ENCODE results near the gene NR5A1. TPM values are rescaled to one million over a fixed set of nuclear protein-coding genes. Genes with fewer than 3 reads are reported as not detected.

The NR5A1 gene
- total and polyA plus RNA-seq, 2 donors, result not detected

- Histone ChIP-seq H3K4me1 (ENCODE audit: insufficient read depth) (no peaks in the 10 kb centered on the region), H3K27ac (ENCODE audit: low read depth) (no peak overlapping the region), H3K36me3 (ENCODE audit: insufficient read depth) (no peaks in the 10 kb centered on the region), H3K4me3 (ENCODE audit: low read depth, low read length) (no peak overlapping the region)
- no peak for DNase-seq (ENCODE audit: extremely low spot score)
- whole genome bisulfite sequencing, result 84% methylated on average over 3 of the region's 3 CpGs
Observed at GRCh38 chr9:124527781-124528180, 20.6 kb upstream of the NR5A1 start.

- H3K4me3 ChIP-seq (ENCODE audit: low read depth, low read length), result no peak overlapping the region
- H3K4me1 ChIP-seq (ENCODE audit: insufficient read depth), result no peaks in the 10 kb centered on the region
- DNase-seq (ENCODE audit: extremely low spot score), result no peak
- no peaks in the 10 kb centered on the region for H3K36me3 ChIP-seq (ENCODE audit: insufficient read depth)
- WGBS, result 84% methylated on average over 2 of the region's 2 CpGs
- no peak overlapping the region for H3K27ac ChIP-seq (ENCODE audit: low read depth)
Observed at GRCh38 chr9:124526174-124526573, 19.0 kb upstream of the NR5A1 start.

- WGBS, result 77% methylated on average over 7 of the region's 7 CpGs
- Histone ChIP-seq H3K27ac (ENCODE audit: low read depth) (no peak overlapping the region), H3K36me3 (ENCODE audit: insufficient read depth) (no peaks in the 10 kb centered on the region), H3K4me3 (ENCODE audit: low read depth, low read length) (no peak overlapping the region), H3K4me1 (ENCODE audit: insufficient read depth) (no peaks in the 10 kb centered on the region)
- DNase-seq (ENCODE audit: extremely low spot score), result no peak
Observed at GRCh38 chr9:124522121-124523098, 15.2 kb upstream of the NR5A1 start.

GRCh38 chr9:124521142-124521541, 13.9 kb upstream of the NR5A1 start:
- H3K4me1 ChIP-seq (ENCODE audit: insufficient read depth), result no peaks in the 10 kb centered on the region
- no peaks in the 10 kb centered on the region for H3K36me3 ChIP-seq (ENCODE audit: insufficient read depth)
- no peak for DNase-seq (ENCODE audit: extremely low spot score)
- WGBS, result 95% methylated on average over 3 of the region's 3 CpGs
- H3K27ac ChIP-seq (ENCODE audit: low read depth), result no peak overlapping the region
- no peak overlapping the region for H3K4me3 ChIP-seq (ENCODE audit: low read depth, low read length)

- Histone ChIP-seq H3K27ac (ENCODE audit: low read depth) (no peak overlapping the region), H3K4me3 (ENCODE audit: low read depth, low read length) (no peak overlapping the region), H3K36me3 (ENCODE audit: insufficient read depth) (no peaks in the 10 kb centered on the region), H3K4me1 (ENCODE audit: insufficient read depth) (no peaks in the 10 kb centered on the region)
- DNase-seq (ENCODE audit: extremely low spot score), result no peak
- WGBS, result 82% methylated on average over 7 of the region's 7 CpGs
Observed at GRCh38 chr9:124520206-124520596, 13.0 kb upstream of the NR5A1 start.

- no peak for DNase-seq (ENCODE audit: extremely low spot score)
- no peaks in the 10 kb centered on the region for H3K4me1 ChIP-seq (ENCODE audit: insufficient read depth)
- WGBS, result 92% methylated on average over 7 of the region's 7 CpGs
- H3K4me3 ChIP-seq (ENCODE audit: low read depth, low read length), result no peak overlapping the region
- H3K27ac ChIP-seq (ENCODE audit: low read depth), result no peak overlapping the region
- H3K36me3 ChIP-seq (ENCODE audit: insufficient read depth), result no peaks in the 10 kb centered on the region
Observed at GRCh38 chr9:124518116-124518515, 10.9 kb upstream of the NR5A1 start.

- Histone ChIP-seq H3K4me3 (ENCODE audit: low read depth, low read length) (no peak overlapping the region), H3K4me1 (ENCODE audit: insufficient read depth) (no peaks in the 10 kb centered on the region), H3K27ac (ENCODE audit: low read depth) (no peak overlapping the region), H3K36me3 (ENCODE audit: insufficient read depth) (no peaks in the 10 kb centered on the region)
- DNase-seq (ENCODE audit: extremely low spot score), result no peak
- WGBS, result 74% methylated on average over 5 of the region's 5 CpGs
Observed at GRCh38 chr9:124517600-124517999, 10.4 kb upstream of the NR5A1 start.

GRCh38 chr9:124514874-124515273, 7.7 kb upstream of the NR5A1 start:
- no peak for DNase-seq (ENCODE audit: extremely low spot score)
- Histone ChIP-seq H3K36me3 (ENCODE audit: insufficient read depth) (no peaks in the 10 kb centered on the region), H3K27ac (ENCODE audit: low read depth) (no peak overlapping the region), H3K4me1 (ENCODE audit: insufficient read depth) (no peaks in the 10 kb centered on the region), H3K4me3 (ENCODE audit: low read depth, low read length) (no peak overlapping the region)
- 70% methylated on average over 5 of the region's 5 CpGs for WGBS

GRCh38 chr9:124514125-124514524, 6.9 kb upstream of the NR5A1 start:
- WGBS, result 77% methylated on average over 4 of the region's 4 CpGs
- no peaks in the 10 kb centered on the region for H3K36me3 ChIP-seq (ENCODE audit: insufficient read depth)
- no peak for DNase-seq (ENCODE audit: extremely low spot score)
- no peak overlapping the region for H3K27ac ChIP-seq (ENCODE audit: low read depth)
- no peak overlapping the region for H3K4me3 ChIP-seq (ENCODE audit: low read depth, low read length)
- no peaks in the 10 kb centered on the region for H3K4me1 ChIP-seq (ENCODE audit: insufficient read depth)

- WGBS, result 61% methylated on average over 5 of the region's 5 CpGs
- Histone ChIP-seq H3K36me3 (ENCODE audit: insufficient read depth) (no peaks in the 10 kb centered on the region), H3K4me3 (ENCODE audit: low read depth, low read length) (no peak overlapping the region), H3K4me1 (ENCODE audit: insufficient read depth) (no peaks in the 10 kb centered on the region), H3K27ac (ENCODE audit: low read depth) (no peak overlapping the region)
- no peak for DNase-seq (ENCODE audit: extremely low spot score)
Observed at GRCh38 chr9:124513376-124513994, 6.3 kb upstream of the NR5A1 start.

- Histone ChIP-seq H3K4me3 (ENCODE audit: low read depth, low read length) (no peak overlapping the region), H3K4me1 (ENCODE audit: insufficient read depth) (no peaks in the 10 kb centered on the region), H3K27ac (ENCODE audit: low read depth) (no peak overlapping the region), H3K36me3 (ENCODE audit: insufficient read depth) (no peaks in the 10 kb centered on the region)
- WGBS, result 87% methylated on average over 9 of the region's 9 CpGs
- no peak for DNase-seq (ENCODE audit: extremely low spot score)
Observed at GRCh38 chr9:124512806-124513204, 5.6 kb upstream of the NR5A1 start.

- 45% methylated on average over 23 of the region's 23 CpGs for WGBS
- H3K4me1 ChIP-seq (ENCODE audit: insufficient read depth), result no peaks in the 10 kb centered on the region
- H3K4me3 ChIP-seq (ENCODE audit: low read depth, low read length), result no peak overlapping the region
- DNase-seq (ENCODE audit: extremely low spot score), result no peak
- H3K36me3 ChIP-seq (ENCODE audit: insufficient read depth), result no peaks in the 10 kb centered on the region
- no peak overlapping the region for H3K27ac ChIP-seq (ENCODE audit: low read depth)
Observed at GRCh38 chr9:124511891-124512805, 4.9 kb upstream of the NR5A1 start.

- Histone ChIP-seq H3K4me1 (ENCODE audit: insufficient read depth) (no peaks in the 10 kb centered on the region), H3K36me3 (ENCODE audit: insufficient read depth) (no peaks in the 10 kb centered on the region), H3K4me3 (ENCODE audit: low read depth, low read length) (no peak overlapping the region), H3K27ac (ENCODE audit: low read depth) (no peak overlapping the region)
- DNase-seq (ENCODE audit: extremely low spot score), result no peak
- WGBS, result 85% methylated on average over 6 of the region's 6 CpGs
Observed at GRCh38 chr9:124511426-124511840, 4.2 kb upstream of the NR5A1 start.

All from urinary bladder (tissue), 4 donors.